SK-N-SH (cell line): ENCODE measurements around the gene MON1A. TPM values are rescaled to one million over a fixed set of nuclear protein-coding genes. Genes with fewer than 3 reads are reported as not detected.
A peak's percentile ranks its signal among the peaks of the same experiment; 100 is the strongest.

Source experiments
- CTCF ChIA-PET: fragments of 300-600, 350-600 bp; formaldehyde crosslinking; extraction: SDS; loops from one replicate; lab custom pipeline; 2021; lab: Yijun Ruan, JAX
- POLR2A ChIA-PET: fragments of 350-600 bp; sonication (Branson Sonifier 250); formaldehyde crosslinking; extraction: SDS; loops from one replicate; lab custom pipeline; 2020; ENCODE audit warnings: antibody characterized with exemption, inconsistent platforms; lab: Yijun Ruan, JAX
- DNase-seq: peaks from one replicate; pipeline ENCODE4 v3.0.0; 2012
- H2AFZ ChIP-seq: fragments of 200-600 bp; sonication (generic); 2 replicates; pipeline ENCODE4 v1.8.1; 2016; ENCODE audit warnings: antibody characterized with exemption, mild to moderate bottlenecking, low read depth
- H3F3A ChIP-seq: fragments of 200-600 bp; sonication (generic); replicated peaks from 2 replicates; pipeline ENCODE3; 2016; ENCODE audit warnings: antibody characterized with exemption, mild to moderate bottlenecking; ENCODE audit not compliant: insufficient read depth
- H3K27ac ChIP-seq, 2 experiments: fragments of 200-500 bp in 1 of 2; fragments of 200-600 bp in 1 of 2; sonication (Bioruptor generic) in 1 of 2; sonication (generic), shearing (Covaris generic) in 1 of 2; 2 replicates each; pipeline versions ENCODE4 v1.5.1 to v1.6.1; 2014 to 2016; ENCODE audit warnings: low read depth in 2 of 2, inconsistent platforms in 1 of 2, low read length in 1 of 2, mild to moderate bottlenecking in 1 of 2, mixed read lengths in 1 of 2
- H3K27me3 ChIP-seq: fragments of 200-600 bp; sonication (generic), shearing (Covaris generic); 2 replicates; pipeline ENCODE4 v1.6.1; 2016; ENCODE audit warnings: mixed run types; ENCODE audit not compliant: insufficient read depth
- H3K36me3 ChIP-seq, 2 experiments: fragments of 200-500 bp in 1 of 2; fragments of 200-600 bp in 1 of 2; sonication (Bioruptor generic) in 1 of 2; sonication (generic) in 1 of 2; replicated peaks in 1 of 2; 2 replicates each; pipeline versions ENCODE3 to v1.5.1; 2014 to 2016; ENCODE audit warnings: low read length in 1 of 2, mild to moderate bottlenecking in 1 of 2; ENCODE audit not compliant: insufficient read depth in 2 of 2, control insufficient read depth in 1 of 2
- H3K4me1 ChIP-seq, 2 experiments: fragments of 200-500 bp in 1 of 2; fragments of 200-600 bp in 1 of 2; sonication (Bioruptor generic) in 1 of 2; sonication (generic), shearing (Covaris generic) in 1 of 2; 2 replicates each; pipeline versions ENCODE4 v1.5.1 to v1.6.1; 2014 to 2016; ENCODE audit warnings: low read depth in 1 of 2, low read length in 1 of 2, mixed run types in 1 of 2; ENCODE audit not compliant: insufficient read depth in 2 of 2, control insufficient read depth in 1 of 2
- H3K4me2 ChIP-seq: fragments of 200-600 bp; sonication (generic), shearing (Covaris generic); 2 replicates; pipeline ENCODE4 v1.6.1; 2017; ENCODE audit warnings: mixed run types
- H3K4me3 ChIP-seq, 2 experiments: fragments of 200-500 bp in 1 of 2; fragments of 200-600 bp in 1 of 2; sonication (Bioruptor generic) in 1 of 2; sonication (generic), shearing (Covaris generic) in 1 of 2; 2 replicates each; pipeline versions ENCODE4 v1.5.1 to v1.8.1; 2014 to 2016; ENCODE audit warnings: low read depth in 2 of 2, inconsistent platforms in 1 of 2, low read length in 1 of 2, mild to moderate bottlenecking in 1 of 2, mixed read lengths in 1 of 2, moderate library complexity in 1 of 2
- H3K79me2 ChIP-seq: fragments of 200-600 bp; sonication (generic); 2 replicates; pipeline ENCODE4 v1.8.1; 2017; ENCODE audit warnings: mild to moderate bottlenecking; ENCODE audit not compliant: insufficient read depth
- H3K9ac ChIP-seq: fragments of 200-600 bp; sonication (generic); 2 replicates; pipeline ENCODE4 v1.6.1; 2017; ENCODE audit warnings: mixed run types
- H3K9me2 ChIP-seq: fragments of 200-600 bp; sonication (generic); 2 replicates; pipeline ENCODE4 v1.6.1; 2017; ENCODE audit warnings: mixed run types
- H3K9me3 ChIP-seq: fragments of 200-600 bp; sonication (generic); 2 replicates; pipeline ENCODE4 v1.6.1; 2017; ENCODE audit warnings: mixed run types, mild to moderate bottlenecking, moderate library complexity
- H4K20me1 ChIP-seq: fragments of 200-600 bp; sonication (generic); 2 replicates; pipeline ENCODE4 v1.6.1; 2017; ENCODE audit warnings: mild to moderate bottlenecking, mixed run types; ENCODE audit not compliant: insufficient read depth
- CHD2 ChIP-seq: fragments of 150-350 bp; IDR thresholded peaks from 2 replicates; pipeline ENCODE4 v1.6.1; 2018; ENCODE audit warnings: low read length; ENCODE audit not compliant: partially characterized antibody
- FOSL2 ChIP-seq: IDR thresholded peaks from 2 replicates; pipeline ENCODE4 v1.4.0; 2012; ENCODE audit warnings: low read depth, mild to moderate bottlenecking, moderate library complexity, borderline replicate concordance
- FOXJ3 ChIP-seq: sonication (generic); formaldehyde crosslinking; IDR thresholded peaks from 2 replicates; pipeline ENCODE4 v1.5.1; 2020; ENCODE audit warnings: mild to moderate bottlenecking, missing genetic modification reagents
- FOXM1 ChIP-seq: IDR thresholded peaks from 2 replicates; pipeline ENCODE4 v1.4.0; 2012; ENCODE audit warnings: low read depth, mild to moderate bottlenecking
- GABPA ChIP-seq: IDR thresholded peaks from 2 replicates; pipeline ENCODE4 v1.4.0; 2012; ENCODE audit warnings: low read depth, mild to moderate bottlenecking
- MXI1 ChIP-seq: IDR thresholded peaks from 2 replicates; pipeline ENCODE4 v1.6.1; 2012; ENCODE audit warnings: mild to moderate bottlenecking, low read depth, low read length, improper control_type of control experiment
- RAD21 ChIP-seq: IDR thresholded peaks from 2 replicates; pipeline ENCODE4 v1.6.1; 2012; ENCODE audit warnings: mild to moderate bottlenecking, low read length
- RFX5 ChIP-seq: IDR thresholded peaks from 2 replicates; pipeline ENCODE4 v1.6.1; 2012; ENCODE audit warnings: mild to moderate bottlenecking, improper control_type of control experiment, low read length
- SIN3A ChIP-seq: IDR thresholded peaks from 2 replicates; pipeline ENCODE4 v1.6.1; 2012; ENCODE audit warnings: low read depth, mild to moderate bottlenecking, low read length, moderate library complexity, borderline replicate concordance
- TCF12 ChIP-seq: IDR thresholded peaks from 2 replicates; pipeline ENCODE4 v1.4.0; 2012
- WGBS: methylation state at CpG from one replicate; pipeline ENCODE4 v1.1.6; 2017; ENCODE audit warnings: low lambda C conversion rate; 5-methylcytosine and 5-hydroxymethylcytosine counted together
- polyA plus RNA-seq, 3 experiments: library from polyadenylated mRNA; depleted of rRNA; stranded (reverse); fragments of >200 nt; gene quantifications; 2 replicates each; pipeline ENCODE4 v1.2.3, GENCODE V29; 2012
- TF ChIP-seq, protein P1 (sequence below): IDR thresholded peaks from 2 replicates; pipeline ENCODE4 v1.4.0; 2012; ENCODE audit warnings: low read depth, borderline replicate concordance
- TF ChIP-seq, protein P2 (sequence below): IDR thresholded peaks from 2 replicates; pipeline ENCODE4 v1.6.1; 2012; ENCODE audit warnings: mild to moderate bottlenecking, low read depth, low read length, moderate library complexity

MON1A gene
- polyA plus RNA-seq, 1 of the 3 experiments (the other 2 are of a cell fraction) = 12.0 TPM

DNA sequence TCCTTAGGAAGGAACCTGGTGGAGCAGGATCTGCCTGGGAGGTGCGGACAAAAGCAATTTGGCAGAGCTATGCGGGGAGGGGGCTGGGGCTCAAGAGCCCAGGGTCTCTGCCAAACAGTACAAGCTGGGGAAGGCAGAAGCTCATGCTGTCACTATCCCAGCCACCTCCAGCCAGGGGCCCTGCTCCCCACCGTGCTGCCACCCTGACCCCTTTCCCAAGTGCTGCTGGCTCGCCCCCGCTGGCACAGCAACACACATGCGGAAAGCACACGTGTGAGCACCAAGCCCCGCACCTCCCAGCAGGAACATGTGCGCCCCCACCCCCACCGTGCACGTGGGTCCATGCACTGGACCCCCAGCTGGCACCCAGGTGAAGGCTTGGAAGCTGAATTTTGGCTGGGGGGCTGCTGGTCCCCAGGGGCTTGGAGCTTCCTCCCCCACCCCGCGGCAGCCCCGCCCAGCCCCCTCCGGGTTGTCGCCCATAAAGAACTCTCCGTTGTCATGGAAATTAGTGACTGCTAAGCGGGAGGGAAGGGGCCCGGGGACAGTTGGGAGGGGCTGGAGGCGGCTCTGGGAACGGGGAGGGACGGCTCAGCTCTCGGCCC, 60.6 kb downstream of the MON1A start:
- TF ChIP-seq GABPA (no peak), FOSL2 (no peak), SIN3A (no peak), FOXJ3 (CRISPR knock-in tag) (no peak), TCF12 (no peak), CHD2 (no peak), RAD21 (no peak), RFX5 (peak; percentile 88), MXI1 (peak; percentile 94), FOXM1 (no peak)
- WGBS = 25% methylated on average over 7 of the region's 23 CpGs
- Histone ChIP-seq H4K20me1 (no peaks in the 10 kb centered on the region), H3K27me3 (peaks cover 30% of the 10 kb centered on the region), H3K4me2 (peak overlapping the region; percentile 78; the same call in 1 of the 2 replicates), H3K4me1 (peaks cover 0 to 45% of the 10 kb centered on the region in 2 experiments; a peak in 1 of 4 replicates), H2AFZ (no peak overlapping the region), H3F3A (no peaks in the 10 kb centered on the region), H3K4me3 (peak overlapping the region; percentile 23 to 53; a peak in 3 of 4 replicates), H3K9me3 (no peaks in the 10 kb centered on the region), H3K36me3 (no peaks in the 10 kb centered on the region), H3K79me2 (no peaks in the 10 kb centered on the region), H3K27ac (no peak overlapping the region; a peak in 1 of 4 replicates), H3K9ac (no peak overlapping the region), H3K9me2 (no peaks in the 10 kb centered on the region)
- ChIA-PET CTCF (interaction anchor here (1.4 to 6.1 kb wide), 3 partner anchors 12 to 66 kb away, joined by 3 to 42 read pairs (median 15); partner anchors contain the start of gene INKA1), POLR2A (interaction anchor here (1.1 kb wide), 1 partner anchor 71 kb away, joined by 3 read pairs; the partner anchor contains the start of gene RBM6)
- peak; percentile 82 for DNase-seq

DNA sequence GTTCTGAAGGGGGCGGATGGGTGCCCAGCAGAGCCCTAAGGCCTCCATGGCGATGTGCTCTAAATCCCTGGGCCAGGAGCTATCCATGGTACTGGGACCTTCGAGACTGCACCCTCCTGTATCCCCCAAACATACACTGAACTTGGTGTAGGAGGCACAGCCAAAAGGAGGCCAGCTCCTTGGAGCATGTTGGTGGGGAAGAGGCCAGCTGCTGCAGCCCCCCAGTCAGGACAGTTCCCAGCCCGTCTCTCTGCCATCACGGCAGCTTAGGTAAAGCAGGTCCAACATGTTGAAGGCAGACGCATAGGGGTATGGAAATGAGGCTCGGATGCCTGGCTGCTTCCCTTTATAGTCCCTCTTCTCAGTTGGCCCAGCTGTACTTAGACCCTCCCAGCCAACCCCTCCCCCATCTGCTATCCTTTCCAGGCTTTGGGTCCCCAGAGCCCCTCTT, 61.7 kb downstream of the MON1A start:
- TF ChIP-seq, protein P1, sequence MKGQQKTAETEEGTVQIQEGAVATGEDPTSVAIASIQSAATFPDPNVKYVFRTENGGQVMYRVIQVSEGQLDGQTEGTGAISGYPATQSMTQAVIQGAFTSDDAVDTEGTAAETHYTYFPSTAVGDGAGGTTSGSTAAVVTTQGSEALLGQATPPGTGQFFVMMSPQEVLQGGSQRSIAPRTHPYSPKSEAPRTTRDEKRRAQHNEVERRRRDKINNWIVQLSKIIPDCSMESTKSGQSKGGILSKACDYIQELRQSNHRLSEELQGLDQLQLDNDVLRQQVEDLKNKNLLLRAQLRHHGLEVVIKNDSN = no peak
- TF ChIP-seq, protein P2, sequence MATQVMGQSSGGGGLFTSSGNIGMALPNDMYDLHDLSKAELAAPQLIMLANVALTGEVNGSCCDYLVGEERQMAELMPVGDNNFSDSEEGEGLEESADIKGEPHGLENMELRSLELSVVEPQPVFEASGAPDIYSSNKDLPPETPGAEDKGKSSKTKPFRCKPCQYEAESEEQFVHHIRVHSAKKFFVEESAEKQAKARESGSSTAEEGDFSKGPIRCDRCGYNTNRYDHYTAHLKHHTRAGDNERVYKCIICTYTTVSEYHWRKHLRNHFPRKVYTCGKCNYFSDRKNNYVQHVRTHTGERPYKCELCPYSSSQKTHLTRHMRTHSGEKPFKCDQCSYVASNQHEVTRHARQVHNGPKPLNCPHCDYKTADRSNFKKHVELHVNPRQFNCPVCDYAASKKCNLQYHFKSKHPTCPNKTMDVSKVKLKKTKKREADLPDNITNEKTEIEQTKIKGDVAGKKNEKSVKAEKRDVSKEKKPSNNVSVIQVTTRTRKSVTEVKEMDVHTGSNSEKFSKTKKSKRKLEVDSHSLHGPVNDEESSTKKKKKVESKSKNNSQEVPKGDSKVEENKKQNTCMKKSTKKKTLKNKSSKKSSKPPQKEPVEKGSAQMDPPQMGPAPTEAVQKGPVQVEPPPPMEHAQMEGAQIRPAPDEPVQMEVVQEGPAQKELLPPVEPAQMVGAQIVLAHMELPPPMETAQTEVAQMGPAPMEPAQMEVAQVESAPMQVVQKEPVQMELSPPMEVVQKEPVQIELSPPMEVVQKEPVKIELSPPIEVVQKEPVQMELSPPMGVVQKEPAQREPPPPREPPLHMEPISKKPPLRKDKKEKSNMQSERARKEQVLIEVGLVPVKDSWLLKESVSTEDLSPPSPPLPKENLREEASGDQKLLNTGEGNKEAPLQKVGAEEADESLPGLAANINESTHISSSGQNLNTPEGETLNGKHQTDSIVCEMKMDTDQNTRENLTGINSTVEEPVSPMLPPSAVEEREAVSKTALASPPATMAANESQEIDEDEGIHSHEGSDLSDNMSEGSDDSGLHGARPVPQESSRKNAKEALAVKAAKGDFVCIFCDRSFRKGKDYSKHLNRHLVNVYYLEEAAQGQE = peak; percentile 97
- TF ChIP-seq, all 33 proteins: peak for 1
- no peaks in the 10 kb centered on the region for H3K79me2 ChIP-seq
- ChIA-PET POLR2A (no interaction called here), CTCF (interaction anchor here (1.4 to 4.7 kb wide), 3 partner anchors 11 to 65 kb away, joined by 3 to 15 read pairs (median 3); partner anchors contain the start of gene INKA1)
- H3K4me3 ChIP-seq = no peak overlapping the region
- no peak overlapping the region for H3K4me2 ChIP-seq
- WGBS = 75% methylated on average over 5 of the region's 7 CpGs
- no peak overlapping the region for H3K27ac ChIP-seq
- H3K9me2 ChIP-seq = no peaks in the 10 kb centered on the region
- H3K36me3 ChIP-seq = no peaks in the 10 kb centered on the region
- no peak for DNase-seq
- H3K27me3 ChIP-seq = peaks cover 41% of the 10 kb centered on the region
- no peaks in the 10 kb centered on the region for H3F3A ChIP-seq
- H2AFZ ChIP-seq = no peak overlapping the region
- H3K9me3 ChIP-seq = no peaks in the 10 kb centered on the region
- peaks cover 0 to 35% of the 10 kb centered on the region in 2 experiments; a peak in 1 of 4 replicates for H3K4me1 ChIP-seq
- H4K20me1 ChIP-seq = no peaks in the 10 kb centered on the region
- H3K9ac ChIP-seq = no peak overlapping the region
